ENCODE measurements around the gene ASB6. TPM values are rescaled to one million over a fixed set of nuclear protein-coding genes. Genes with fewer than 3 reads are reported as not detected.

ASB6 gene
- total RNA-seq, 1 donor from 2014 or later, result 20.1 TPM

DNA sequence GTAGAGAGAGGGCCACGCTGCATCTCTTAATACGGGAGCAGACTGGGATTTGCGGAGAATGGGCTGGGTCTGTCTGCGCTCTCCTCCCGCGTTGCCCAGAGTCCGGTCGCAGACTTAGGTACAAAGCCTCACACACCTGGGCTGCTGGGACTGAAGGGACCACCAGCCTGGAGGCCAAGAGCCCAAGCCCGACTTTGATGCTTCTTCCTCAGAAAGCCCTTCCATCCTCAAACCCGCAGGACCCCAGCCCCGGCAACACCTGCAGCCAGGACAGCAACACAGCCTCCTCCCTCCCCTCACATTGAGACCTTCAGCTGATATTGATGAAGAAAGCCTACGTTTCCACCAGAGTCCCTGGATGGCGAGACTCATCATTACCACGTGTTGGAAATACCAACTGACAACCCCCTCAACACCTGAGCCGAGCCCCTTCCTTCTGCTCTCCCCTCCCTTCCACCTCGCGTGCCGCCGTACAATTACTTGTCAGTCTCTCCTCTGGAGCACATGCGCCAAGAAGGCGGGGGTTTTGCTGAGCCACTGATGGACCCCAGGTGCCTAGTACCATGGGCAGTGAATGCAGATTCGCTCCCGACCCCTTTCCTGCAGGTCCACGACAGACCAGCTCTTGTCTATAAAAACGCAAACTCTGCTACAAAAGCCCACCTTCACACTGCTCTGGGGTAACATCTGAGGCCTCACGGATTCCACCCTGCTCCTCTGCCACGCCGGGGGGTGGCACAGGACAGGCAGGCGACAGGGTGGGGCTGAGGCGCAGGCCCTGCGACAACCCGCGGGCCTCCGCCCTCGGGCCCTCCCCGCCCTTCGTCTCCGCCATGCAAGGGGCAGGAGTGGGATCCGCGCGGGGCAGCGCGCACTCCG lies 841 bp downstream of the ASB6 start:
- ChIA-PET POLR2A (interaction anchor here (1.1 to 2.3 kb wide), 2 partner anchors 15 to 16 kb away, joined by 3 to 6 read pairs; partner anchors contain the start of gene NTMT1), CTCF (interaction anchor here (1.3 to 3.1 kb wide), 2 partner anchors 17 to 509 kb away, joined by 3 to 8 read pairs; no protein-coding TSS in a partner anchor)
- intact Hi-C loops (cut with micrococcal nuclease), result no loop called here
- peak overlapping the region; percentile 84 for H3K4me3 Mint-ChIP-seq
- H3K36me3 Mint-ChIP-seq (ENCODE audit: low read depth), result peaks cover 20% of the 10 kb centered on the region
- no peaks in the 10 kb centered on the region for H3K9me3 Mint-ChIP-seq
- H3K27ac Mint-ChIP-seq, result no peak overlapping the region
- no peaks in the 10 kb centered on the region for H3K27me3 Mint-ChIP-seq
- ATAC-seq (ENCODE audit: low read depth) (no peak), DNase-seq (no peak)
- peaks cover 19% of the 10 kb centered on the region for H3K4me1 Mint-ChIP-seq
- TF ChIP-seq, protein P1, sequence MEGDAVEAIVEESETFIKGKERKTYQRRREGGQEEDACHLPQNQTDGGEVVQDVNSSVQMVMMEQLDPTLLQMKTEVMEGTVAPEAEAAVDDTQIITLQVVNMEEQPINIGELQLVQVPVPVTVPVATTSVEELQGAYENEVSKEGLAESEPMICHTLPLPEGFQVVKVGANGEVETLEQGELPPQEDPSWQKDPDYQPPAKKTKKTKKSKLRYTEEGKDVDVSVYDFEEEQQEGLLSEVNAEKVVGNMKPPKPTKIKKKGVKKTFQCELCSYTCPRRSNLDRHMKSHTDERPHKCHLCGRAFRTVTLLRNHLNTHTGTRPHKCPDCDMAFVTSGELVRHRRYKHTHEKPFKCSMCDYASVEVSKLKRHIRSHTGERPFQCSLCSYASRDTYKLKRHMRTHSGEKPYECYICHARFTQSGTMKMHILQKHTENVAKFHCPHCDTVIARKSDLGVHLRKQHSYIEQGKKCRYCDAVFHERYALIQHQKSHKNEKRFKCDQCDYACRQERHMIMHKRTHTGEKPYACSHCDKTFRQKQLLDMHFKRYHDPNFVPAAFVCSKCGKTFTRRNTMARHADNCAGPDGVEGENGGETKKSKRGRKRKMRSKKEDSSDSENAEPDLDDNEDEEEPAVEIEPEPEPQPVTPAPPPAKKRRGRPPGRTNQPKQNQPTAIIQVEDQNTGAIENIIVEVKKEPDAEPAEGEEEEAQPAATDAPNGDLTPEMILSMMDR (IDR thresholded peaks at IDR 0.05), result no peak

DNA sequence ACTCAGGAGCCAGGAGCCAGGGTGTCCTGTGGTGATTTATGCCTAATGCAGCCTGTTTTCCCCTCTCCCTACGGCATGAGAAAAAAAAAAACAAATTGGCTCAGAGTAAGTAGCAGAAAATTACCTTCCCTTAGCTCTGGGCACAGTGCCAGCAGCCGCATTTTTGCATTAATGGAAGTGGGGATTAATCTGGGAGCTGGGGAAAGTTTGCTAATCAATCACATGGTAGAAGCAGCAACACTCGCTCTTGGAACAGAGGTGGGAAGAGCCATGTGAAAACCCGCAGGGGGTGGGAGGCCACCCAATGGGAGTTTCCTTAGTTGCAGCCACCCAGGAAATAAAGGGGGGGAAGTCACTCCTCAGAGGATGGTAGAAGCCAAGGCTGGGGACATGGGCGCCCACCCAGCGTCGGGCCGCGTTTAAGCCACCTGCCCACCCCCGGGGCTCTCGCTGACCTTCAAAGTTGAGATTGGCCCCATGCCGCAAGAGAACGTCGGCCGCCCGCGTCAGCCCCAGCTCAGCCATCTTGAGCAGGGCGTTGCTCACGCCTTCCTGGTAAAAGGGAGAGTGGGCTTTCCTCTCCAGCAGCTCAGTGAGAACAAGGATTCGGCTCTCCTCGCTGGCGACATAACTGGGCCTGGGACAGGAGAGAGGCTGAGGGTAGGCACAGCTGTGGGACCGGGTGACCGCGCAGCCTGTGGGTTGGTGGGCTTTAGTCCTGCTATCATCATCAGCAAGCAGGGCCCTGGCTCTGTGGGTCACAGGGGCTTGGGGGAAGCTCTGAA lies 1.7 kb downstream of the ASB6 start:
- Mint-ChIP-seq H3K36me3 (ENCODE audit: low read depth) (peaks cover 27% of the 10 kb centered on the region), H3K9me3 (no peaks in the 10 kb centered on the region), H3K4me3 (peak overlapping the region; percentile 84), H3K4me1 (peaks cover 19% of the 10 kb centered on the region), H3K27me3 (no peaks in the 10 kb centered on the region), H3K27ac (no peak overlapping the region)
- no peak for ATAC-seq (ENCODE audit: low read depth)
- TF ChIP-seq, protein P1 (IDR thresholded peaks at IDR 0.05), result no peak
- ChIA-PET POLR2A (interaction anchor here (0.7 to 1.1 kb wide), 2 partner anchors 15 to 810 kb away, joined by 3 to 6 read pairs; partner anchors contain the start of genes NTMT1 and SPOUT1), CTCF (interaction anchor here (1.3 kb wide), 1 partner anchor 16 kb away, joined by 3 read pairs; no protein-coding TSS in a partner anchor)
- intact Hi-C loops (cut with micrococcal nuclease), result no loop called here
- no peak for DNase-seq

DNA sequence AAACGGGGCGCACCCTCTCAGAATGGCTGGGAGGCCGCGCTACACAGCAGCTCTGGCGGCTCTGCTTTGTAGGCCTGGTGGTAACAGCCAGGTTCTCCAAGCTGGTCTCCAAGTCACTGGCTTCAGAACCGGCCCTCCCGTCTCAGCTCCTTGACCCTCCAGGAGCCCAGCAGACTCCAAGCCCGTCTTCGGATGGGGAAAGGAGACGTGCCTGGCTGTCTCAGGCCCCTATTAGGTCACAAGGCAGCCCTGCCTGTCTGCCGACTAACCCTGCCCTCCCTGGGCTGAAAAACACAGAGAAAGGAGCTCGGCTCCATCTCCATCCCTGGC lies 2.2 kb downstream of the ASB6 start:
- intact Hi-C loops (cut with micrococcal nuclease), result no loop called here
- no peak overlapping the region for H3K4me3 Mint-ChIP-seq
- no peak for DNase-seq
- no peak overlapping the region for H3K27ac Mint-ChIP-seq
- TF ChIP-seq, protein P1 (IDR thresholded peaks at IDR 0.05), result no peak
- no peaks in the 10 kb centered on the region for H3K27me3 Mint-ChIP-seq
- ATAC-seq (ENCODE audit: low read depth), result no peak
- CTCF ChIA-PET, result no interaction called here
- H3K9me3 Mint-ChIP-seq, result no peaks in the 10 kb centered on the region
- POLR2A ChIA-PET, result interaction anchor here (0.7 to 1.1 kb wide), 2 partner anchors 14 to 810 kb away, joined by 3 to 6 read pairs; partner anchors contain the start of genes NTMT1 and SPOUT1
- peaks cover 33% of the 10 kb centered on the region for H3K36me3 Mint-ChIP-seq (ENCODE audit: low read depth)
- H3K4me1 Mint-ChIP-seq, result peaks cover 19% of the 10 kb centered on the region

DNA sequence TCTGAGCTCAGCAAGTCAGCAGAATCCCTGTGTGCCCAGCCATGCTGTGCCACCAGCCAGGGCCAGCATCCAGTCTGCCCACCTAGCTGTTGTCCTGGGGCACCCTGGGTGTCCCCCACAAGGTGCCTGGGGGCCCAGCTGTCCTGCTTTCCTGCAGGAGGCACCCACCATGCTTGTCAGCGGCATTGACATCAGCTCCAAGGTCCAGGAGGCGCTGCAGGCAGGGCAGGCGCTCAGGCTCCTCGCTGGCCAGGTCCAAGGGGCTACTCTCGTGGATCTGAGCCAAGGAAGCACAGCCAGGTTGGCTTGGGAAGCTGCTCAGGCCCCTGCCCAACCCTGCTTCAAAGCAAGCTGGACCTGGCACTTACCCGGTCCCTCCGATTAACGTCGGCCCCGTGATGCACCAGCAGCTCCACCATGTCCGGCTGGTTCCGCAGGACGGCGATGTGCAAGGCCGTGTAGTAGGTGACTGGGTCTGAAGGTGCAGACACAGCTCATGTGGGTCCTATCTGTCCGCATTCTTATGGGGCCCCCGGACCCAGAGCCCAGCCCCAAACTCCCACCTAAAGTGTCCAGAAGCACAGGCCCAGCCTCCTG lies 2.8 kb downstream of the ASB6 start:
- CTCF ChIA-PET, result no interaction called here
- TF ChIP-seq, protein P1 (IDR thresholded peaks at IDR 0.05), result no peak
- Mint-ChIP-seq H3K4me1 (peaks cover 19% of the 10 kb centered on the region), H3K4me3 (no peak overlapping the region), H3K27me3 (no peaks in the 10 kb centered on the region), H3K36me3 (ENCODE audit: low read depth) (peaks cover 35% of the 10 kb centered on the region), H3K27ac (no peak overlapping the region), H3K9me3 (no peaks in the 10 kb centered on the region)
- ATAC-seq (ENCODE audit: low read depth) (no peak), DNase-seq (no peak)
- POLR2A ChIA-PET, result interaction anchor here (0.9 kb wide), 1 partner anchor 9 kb away, joined by 3 read pairs; no protein-coding TSS in a partner anchor
- intact Hi-C loops (cut with micrococcal nuclease), result no loop called here
